ENCODE data around the gene ANKRD44. TPM values are rescaled to one million over a fixed set of nuclear protein-coding genes. Genes with fewer than 3 reads are reported as not detected.

The ANKRD44 gene
- total RNA-seq, 1 experiment from 2014 or later = 0.68 TPM

DNA sequence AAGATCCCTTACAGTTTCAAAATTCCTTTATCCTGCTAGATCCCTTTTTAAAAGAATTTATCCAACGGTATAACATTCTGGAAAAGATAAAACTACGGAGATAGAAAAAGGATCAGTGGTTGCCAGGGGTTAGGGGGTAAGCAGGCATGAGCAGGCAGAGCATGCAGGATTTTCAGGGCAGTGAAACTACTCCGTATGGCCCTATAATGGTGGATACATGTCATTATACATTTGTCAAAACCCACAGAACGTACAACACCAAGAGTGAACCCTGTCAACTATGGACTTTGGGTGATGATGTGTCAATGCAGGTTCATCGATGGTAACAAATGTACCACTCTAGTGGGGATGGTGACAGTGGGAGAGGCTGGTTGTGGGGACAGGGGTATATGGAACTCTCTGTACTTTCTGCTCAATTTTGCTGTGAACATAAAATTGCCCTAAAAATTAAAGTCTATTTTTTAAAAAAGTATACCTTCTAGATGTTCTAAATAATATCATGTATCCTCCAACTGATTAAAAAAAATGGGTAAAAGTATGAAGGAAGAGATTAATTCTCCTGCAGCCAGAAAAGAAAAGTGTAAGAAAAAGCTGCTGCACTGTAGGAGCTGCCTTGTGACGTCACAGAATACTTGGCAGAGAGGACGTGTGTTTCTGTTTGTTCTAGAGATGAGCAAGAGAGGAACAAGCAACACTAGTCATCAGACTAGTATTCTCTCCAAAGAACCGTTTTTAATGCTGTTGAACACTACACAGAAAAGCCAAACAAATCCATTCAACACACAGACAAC lies 23.6 kb downstream of the ANKRD44 start:
- ATAC-seq (no peak), DNase-seq (ENCODE audit: low spot score) (no peak)
- no peak overlapping the region for H3K27ac Mint-ChIP-seq
- POLR2A ChIA-PET = no interaction called here
- peaks cover 8% of the 10 kb centered on the region for H3K9me3 Mint-ChIP-seq
- H3K4me3 Mint-ChIP-seq = no peak overlapping the region
- CTCF ChIA-PET = no interaction called here
- peaks cover 5% of the 10 kb centered on the region; the same call in 1 of the 2 replicates for H3K27me3 Mint-ChIP-seq (ENCODE audit: low read depth)
- no peaks in the 10 kb centered on the region for H3K36me3 Mint-ChIP-seq
- no peaks in the 10 kb centered on the region for H3K4me1 Mint-ChIP-seq
- TF ChIP-seq, protein P1, sequence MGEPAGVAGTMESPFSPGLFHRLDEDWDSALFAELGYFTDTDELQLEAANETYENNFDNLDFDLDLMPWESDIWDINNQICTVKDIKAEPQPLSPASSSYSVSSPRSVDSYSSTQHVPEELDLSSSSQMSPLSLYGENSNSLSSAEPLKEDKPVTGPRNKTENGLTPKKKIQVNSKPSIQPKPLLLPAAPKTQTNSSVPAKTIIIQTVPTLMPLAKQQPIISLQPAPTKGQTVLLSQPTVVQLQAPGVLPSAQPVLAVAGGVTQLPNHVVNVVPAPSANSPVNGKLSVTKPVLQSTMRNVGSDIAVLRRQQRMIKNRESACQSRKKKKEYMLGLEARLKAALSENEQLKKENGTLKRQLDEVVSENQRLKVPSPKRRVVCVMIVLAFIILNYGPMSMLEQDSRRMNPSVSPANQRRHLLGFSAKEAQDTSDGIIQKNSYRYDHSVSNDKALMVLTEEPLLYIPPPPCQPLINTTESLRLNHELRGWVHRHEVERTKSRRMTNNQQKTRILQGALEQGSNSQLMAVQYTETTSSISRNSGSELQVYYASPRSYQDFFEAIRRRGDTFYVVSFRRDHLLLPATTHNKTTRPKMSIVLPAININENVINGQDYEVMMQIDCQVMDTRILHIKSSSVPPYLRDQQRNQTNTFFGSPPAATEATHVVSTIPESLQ (CRISPR knock-in tag; IDR thresholded peaks at IDR 0.05) = no peak
- no peak for TF ChIP-seq TEAD1 (CRISPR knock-in tag; IDR thresholded peaks at IDR 0.05)
- TF ChIP-seq FOXK1 (CRISPR knock-in tag; IDR thresholded peaks at IDR 0.05) = no peak
- TF ChIP-seq, protein P2, sequence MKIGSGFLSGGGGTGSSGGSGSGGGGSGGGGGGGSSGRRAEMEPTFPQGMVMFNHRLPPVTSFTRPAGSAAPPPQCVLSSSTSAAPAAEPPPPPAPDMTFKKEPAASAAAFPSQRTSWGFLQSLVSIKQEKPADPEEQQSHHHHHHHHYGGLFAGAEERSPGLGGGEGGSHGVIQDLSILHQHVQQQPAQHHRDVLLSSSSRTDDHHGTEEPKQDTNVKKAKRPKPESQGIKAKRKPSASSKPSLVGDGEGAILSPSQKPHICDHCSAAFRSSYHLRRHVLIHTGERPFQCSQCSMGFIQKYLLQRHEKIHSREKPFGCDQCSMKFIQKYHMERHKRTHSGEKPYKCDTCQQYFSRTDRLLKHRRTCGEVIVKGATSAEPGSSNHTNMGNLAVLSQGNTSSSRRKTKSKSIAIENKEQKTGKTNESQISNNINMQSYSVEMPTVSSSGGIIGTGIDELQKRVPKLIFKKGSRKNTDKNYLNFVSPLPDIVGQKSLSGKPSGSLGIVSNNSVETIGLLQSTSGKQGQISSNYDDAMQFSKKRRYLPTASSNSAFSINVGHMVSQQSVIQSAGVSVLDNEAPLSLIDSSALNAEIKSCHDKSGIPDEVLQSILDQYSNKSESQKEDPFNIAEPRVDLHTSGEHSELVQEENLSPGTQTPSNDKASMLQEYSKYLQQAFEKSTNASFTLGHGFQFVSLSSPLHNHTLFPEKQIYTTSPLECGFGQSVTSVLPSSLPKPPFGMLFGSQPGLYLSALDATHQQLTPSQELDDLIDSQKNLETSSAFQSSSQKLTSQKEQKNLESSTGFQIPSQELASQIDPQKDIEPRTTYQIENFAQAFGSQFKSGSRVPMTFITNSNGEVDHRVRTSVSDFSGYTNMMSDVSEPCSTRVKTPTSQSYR (CRISPR knock-in tag; IDR thresholded peaks at IDR 0.05) = no peak
- no peak for TF ChIP-seq ZNF138 (CRISPR knock-in tag; conservative IDR thresholded peaks at IDR 0.05)
- TF ChIP-seq SMAD4 (CRISPR knock-in tag; IDR thresholded peaks at IDR 0.05) = no peak
- no peak for TF ChIP-seq KAT7 (CRISPR knock-in tag; IDR thresholded peaks at IDR 0.05; ENCODE audit: borderline replicate concordance)
- TF ChIP-seq ZBTB21 (CRISPR knock-in tag; IDR thresholded peaks at IDR 0.05; ENCODE audit: borderline replicate concordance) = no peak

DNA sequence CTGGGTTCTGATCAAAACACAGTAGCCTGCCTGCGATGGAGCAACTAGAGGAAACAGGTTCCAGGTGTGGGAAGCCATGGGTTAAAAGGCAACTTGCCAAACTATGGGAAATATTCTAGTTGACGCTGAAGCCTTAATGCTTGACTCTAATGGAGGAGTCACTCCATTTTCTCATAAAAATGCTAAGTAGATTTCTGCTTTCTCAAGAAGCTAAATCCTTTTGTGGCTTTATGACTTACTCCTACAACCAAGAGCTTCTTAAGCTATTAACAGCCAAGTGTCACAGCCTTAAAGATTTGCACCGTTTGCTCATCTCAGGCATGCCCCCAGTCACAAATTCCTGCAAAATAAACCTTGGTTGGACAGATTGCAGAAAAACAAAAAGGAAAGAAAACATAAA lies 25.2 kb downstream of the ANKRD44 start:
- DNase-seq (ENCODE audit: low spot score) (no peak), ATAC-seq (no peak)
- no peak overlapping the region for H3K27ac Mint-ChIP-seq
- ChIA-PET CTCF (no interaction called here), POLR2A (no interaction called here)
- no peaks in the 10 kb centered on the region for H3K36me3 Mint-ChIP-seq
- H3K4me3 Mint-ChIP-seq = no peak overlapping the region
- peaks cover 4% of the 10 kb centered on the region; the same call in 1 of the 2 replicates for H3K9me3 Mint-ChIP-seq
- H3K4me1 Mint-ChIP-seq = peaks cover under 1% of the 10 kb centered on the region
- peaks cover 5% of the 10 kb centered on the region; the same call in 1 of the 2 replicates for H3K27me3 Mint-ChIP-seq (ENCODE audit: low read depth)
- TF ChIP-seq, protein P3, sequence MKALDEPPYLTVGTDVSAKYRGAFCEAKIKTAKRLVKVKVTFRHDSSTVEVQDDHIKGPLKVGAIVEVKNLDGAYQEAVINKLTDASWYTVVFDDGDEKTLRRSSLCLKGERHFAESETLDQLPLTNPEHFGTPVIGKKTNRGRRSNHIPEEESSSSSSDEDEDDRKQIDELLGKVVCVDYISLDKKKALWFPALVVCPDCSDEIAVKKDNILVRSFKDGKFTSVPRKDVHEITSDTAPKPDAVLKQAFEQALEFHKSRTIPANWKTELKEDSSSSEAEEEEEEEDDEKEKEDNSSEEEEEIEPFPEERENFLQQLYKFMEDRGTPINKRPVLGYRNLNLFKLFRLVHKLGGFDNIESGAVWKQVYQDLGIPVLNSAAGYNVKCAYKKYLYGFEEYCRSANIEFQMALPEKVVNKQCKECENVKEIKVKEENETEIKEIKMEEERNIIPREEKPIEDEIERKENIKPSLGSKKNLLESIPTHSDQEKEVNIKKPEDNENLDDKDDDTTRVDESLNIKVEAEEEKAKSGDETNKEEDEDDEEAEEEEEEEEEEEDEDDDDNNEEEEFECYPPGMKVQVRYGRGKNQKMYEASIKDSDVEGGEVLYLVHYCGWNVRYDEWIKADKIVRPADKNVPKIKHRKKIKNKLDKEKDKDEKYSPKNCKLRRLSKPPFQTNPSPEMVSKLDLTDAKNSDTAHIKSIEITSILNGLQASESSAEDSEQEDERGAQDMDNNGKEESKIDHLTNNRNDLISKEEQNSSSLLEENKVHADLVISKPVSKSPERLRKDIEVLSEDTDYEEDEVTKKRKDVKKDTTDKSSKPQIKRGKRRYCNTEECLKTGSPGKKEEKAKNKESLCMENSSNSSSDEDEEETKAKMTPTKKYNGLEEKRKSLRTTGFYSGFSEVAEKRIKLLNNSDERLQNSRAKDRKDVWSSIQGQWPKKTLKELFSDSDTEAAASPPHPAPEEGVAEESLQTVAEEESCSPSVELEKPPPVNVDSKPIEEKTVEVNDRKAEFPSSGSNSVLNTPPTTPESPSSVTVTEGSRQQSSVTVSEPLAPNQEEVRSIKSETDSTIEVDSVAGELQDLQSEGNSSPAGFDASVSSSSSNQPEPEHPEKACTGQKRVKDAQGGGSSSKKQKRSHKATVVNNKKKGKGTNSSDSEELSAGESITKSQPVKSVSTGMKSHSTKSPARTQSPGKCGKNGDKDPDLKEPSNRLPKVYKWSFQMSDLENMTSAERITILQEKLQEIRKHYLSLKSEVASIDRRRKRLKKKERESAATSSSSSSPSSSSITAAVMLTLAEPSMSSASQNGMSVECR (CRISPR knock-in tag; IDR thresholded peaks at IDR 0.05; ENCODE audit: borderline replicate concordance) = no peak
- TF ChIP-seq, protein P4, sequence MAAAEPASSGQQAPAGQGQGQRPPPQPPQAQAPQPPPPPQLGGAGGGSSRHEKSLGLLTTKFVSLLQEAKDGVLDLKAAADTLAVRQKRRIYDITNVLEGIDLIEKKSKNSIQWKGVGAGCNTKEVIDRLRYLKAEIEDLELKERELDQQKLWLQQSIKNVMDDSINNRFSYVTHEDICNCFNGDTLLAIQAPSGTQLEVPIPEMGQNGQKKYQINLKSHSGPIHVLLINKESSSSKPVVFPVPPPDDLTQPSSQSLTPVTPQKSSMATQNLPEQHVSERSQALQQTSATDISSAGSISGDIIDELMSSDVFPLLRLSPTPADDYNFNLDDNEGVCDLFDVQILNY (CRISPR knock-in tag; IDR thresholded peaks at IDR 0.05) = no peak
- TF ChIP-seq, protein P5, sequence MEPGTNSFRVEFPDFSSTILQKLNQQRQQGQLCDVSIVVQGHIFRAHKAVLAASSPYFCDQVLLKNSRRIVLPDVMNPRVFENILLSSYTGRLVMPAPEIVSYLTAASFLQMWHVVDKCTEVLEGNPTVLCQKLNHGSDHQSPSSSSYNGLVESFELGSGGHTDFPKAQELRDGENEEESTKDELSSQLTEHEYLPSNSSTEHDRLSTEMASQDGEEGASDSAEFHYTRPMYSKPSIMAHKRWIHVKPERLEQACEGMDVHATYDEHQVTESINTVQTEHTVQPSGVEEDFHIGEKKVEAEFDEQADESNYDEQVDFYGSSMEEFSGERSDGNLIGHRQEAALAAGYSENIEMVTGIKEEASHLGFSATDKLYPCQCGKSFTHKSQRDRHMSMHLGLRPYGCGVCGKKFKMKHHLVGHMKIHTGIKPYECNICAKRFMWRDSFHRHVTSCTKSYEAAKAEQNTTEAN (CRISPR knock-in tag; IDR thresholded peaks at IDR 0.05) = no peak
- TF ChIP-seq, protein P6, sequence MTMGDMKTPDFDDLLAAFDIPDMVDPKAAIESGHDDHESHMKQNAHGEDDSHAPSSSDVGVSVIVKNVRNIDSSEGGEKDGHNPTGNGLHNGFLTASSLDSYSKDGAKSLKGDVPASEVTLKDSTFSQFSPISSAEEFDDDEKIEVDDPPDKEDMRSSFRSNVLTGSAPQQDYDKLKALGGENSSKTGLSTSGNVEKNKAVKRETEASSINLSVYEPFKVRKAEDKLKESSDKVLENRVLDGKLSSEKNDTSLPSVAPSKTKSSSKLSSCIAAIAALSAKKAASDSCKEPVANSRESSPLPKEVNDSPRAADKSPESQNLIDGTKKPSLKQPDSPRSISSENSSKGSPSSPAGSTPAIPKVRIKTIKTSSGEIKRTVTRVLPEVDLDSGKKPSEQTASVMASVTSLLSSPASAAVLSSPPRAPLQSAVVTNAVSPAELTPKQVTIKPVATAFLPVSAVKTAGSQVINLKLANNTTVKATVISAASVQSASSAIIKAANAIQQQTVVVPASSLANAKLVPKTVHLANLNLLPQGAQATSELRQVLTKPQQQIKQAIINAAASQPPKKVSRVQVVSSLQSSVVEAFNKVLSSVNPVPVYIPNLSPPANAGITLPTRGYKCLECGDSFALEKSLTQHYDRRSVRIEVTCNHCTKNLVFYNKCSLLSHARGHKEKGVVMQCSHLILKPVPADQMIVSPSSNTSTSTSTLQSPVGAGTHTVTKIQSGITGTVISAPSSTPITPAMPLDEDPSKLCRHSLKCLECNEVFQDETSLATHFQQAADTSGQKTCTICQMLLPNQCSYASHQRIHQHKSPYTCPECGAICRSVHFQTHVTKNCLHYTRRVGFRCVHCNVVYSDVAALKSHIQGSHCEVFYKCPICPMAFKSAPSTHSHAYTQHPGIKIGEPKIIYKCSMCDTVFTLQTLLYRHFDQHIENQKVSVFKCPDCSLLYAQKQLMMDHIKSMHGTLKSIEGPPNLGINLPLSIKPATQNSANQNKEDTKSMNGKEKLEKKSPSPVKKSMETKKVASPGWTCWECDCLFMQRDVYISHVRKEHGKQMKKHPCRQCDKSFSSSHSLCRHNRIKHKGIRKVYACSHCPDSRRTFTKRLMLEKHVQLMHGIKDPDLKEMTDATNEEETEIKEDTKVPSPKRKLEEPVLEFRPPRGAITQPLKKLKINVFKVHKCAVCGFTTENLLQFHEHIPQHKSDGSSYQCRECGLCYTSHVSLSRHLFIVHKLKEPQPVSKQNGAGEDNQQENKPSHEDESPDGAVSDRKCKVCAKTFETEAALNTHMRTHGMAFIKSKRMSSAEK (CRISPR knock-in tag; IDR thresholded peaks at IDR 0.05; ENCODE audit: borderline replicate concordance) = no peak
- no peak for TF ChIP-seq NFYB (CRISPR knock-in tag; conservative IDR thresholded peaks at IDR 0.05; ENCODE audit: low read depth)
